K562 (cell line): ENCODE measurements around the gene ZNF343. TPM values are rescaled to one million over a fixed set of nuclear protein-coding genes. Genes with fewer than 3 reads are reported as not detected.
A peak's percentile ranks its signal among the peaks of the same experiment; 100 is the strongest.

Experiments used
- FOXO4 ChIP-seq: fragments of 450-650 bp; formaldehyde crosslinking; IDR thresholded peaks from 2 replicates; pipeline ENCODE4 v1.4.0; 2020; ENCODE audit warnings: mild to moderate bottlenecking, moderate library complexity
- GATAD2B ChIP-seq: fragments of 450-650 bp; IDR thresholded peaks from 2 replicates; pipeline ENCODE4 v1.6.1; 2017; ENCODE audit warnings: mild to moderate bottlenecking, borderline replicate concordance
- HCFC1 ChIP-seq: IDR thresholded peaks from 2 replicates; pipeline ENCODE4 v1.6.1; 2012; ENCODE audit warnings: low read depth, low read length, improper control_type of control experiment
- L3MBTL2 ChIP-seq: fragments of 450-650 bp; IDR thresholded peaks from 2 replicates; pipeline ENCODE4 v1.6.1; 2016; ENCODE audit warnings: mild to moderate bottlenecking, moderate library complexity
- LARP7 ChIP-seq: fragments of 450-650 bp; IDR thresholded peaks from 2 replicates; pipeline ENCODE4 v1.6.1; 2016
- MAZ ChIP-seq, 2 experiments: fragments of 450-650 bp in 1 of 2; sonication (generic) in 1 of 2; formaldehyde crosslinking; IDR thresholded peaks in 1 of 2; conservative IDR thresholded peaks in 1 of 2; 2 replicates each; pipeline versions ENCODE4 v1.4.0 to v1.5.0; 2020; ENCODE audit warnings: mild to moderate bottlenecking in 1 of 2, missing genetic modification reagents in 1 of 2
- NFE2L1 ChIP-seq: fragments of 450-650 bp; IDR thresholded peaks from 2 replicates; pipeline ENCODE4 v1.6.1; 2016; ENCODE audit warnings: missing genetic modification characterization, low read depth, mild to moderate bottlenecking, missing compliant biosample characterization, moderate library complexity, borderline replicate concordance
- NR2C2 ChIP-seq, 2 experiments: fragments of 200-800 bp in 1 of 2; sonication (Bioruptor generic) in 1 of 2; sonication (generic) in 1 of 2; formaldehyde crosslinking in 1 of 2; IDR thresholded peaks; 2 replicates each; pipeline versions ENCODE4 v1.6.1 to v1.8.0; 2016 to 2022; ENCODE audit warnings: mild to moderate bottlenecking in 1 of 2, missing compliant biosample characterization in 1 of 2, missing genetic modification characterization in 1 of 2, missing genetic modification reagents in 1 of 2
- SETDB1 ChIP-seq: IDR thresholded peaks from one replicate; pipeline ENCODE4 v1.6.1; 2012; ENCODE audit warnings: low read length, control low read depth, inconsistent platforms
- SMARCA4 ChIP-seq: fragments of 450-650 bp; IDR thresholded peaks from 2 replicates; pipeline ENCODE4 v1.6.1; 2016
- TAF9B ChIP-seq: fragments of 450-650 bp; IDR thresholded peaks from 2 replicates; pipeline ENCODE4 v1.6.1; 2018; ENCODE audit warnings: mild to moderate bottlenecking; ENCODE audit not compliant: partially characterized antibody
- THRAP3 ChIP-seq: fragments of 450-650 bp; IDR thresholded peaks from 2 replicates; pipeline ENCODE4 v1.6.1; 2016; ENCODE audit warnings: mild to moderate bottlenecking, inconsistent platforms, borderline replicate concordance
- XRCC5 ChIP-seq: fragments of 200-400 bp; formaldehyde crosslinking; IDR thresholded peaks from 2 replicates; pipeline ENCODE4 v1.6.1; 2017; ENCODE audit warnings: low read depth, mild to moderate bottlenecking, low read length
- ZBTB9 ChIP-seq: fragments of 450-650 bp; formaldehyde crosslinking; IDR thresholded peaks from 2 replicates; pipeline ENCODE4 v1.4.0; 2020; ENCODE audit warnings: mild to moderate bottlenecking, moderate library complexity
- ZKSCAN1 ChIP-seq: fragments of 150-350 bp; IDR thresholded peaks from 2 replicates; pipeline ENCODE4 v1.6.1; 2016; ENCODE audit warnings: low read depth, low read length
- ZNF143 ChIP-seq: sonication (generic); formaldehyde crosslinking; IDR thresholded peaks from 2 replicates; pipeline ENCODE4 v1.9.0; 2022; ENCODE audit warnings: mild to moderate bottlenecking, missing genetic modification reagents
- ZNF274 ChIP-seq: IDR thresholded peaks from 2 replicates; pipeline ENCODE4 v1.6.1; 2011; ENCODE audit warnings: low read depth, mild to moderate bottlenecking, low read length, moderate library complexity, borderline replicate concordance
- ZNF764 ChIP-seq: fragments of 250-450 bp; sonication (Bioruptor Pico); IDR thresholded peaks from 2 replicates; pipeline ENCODE4 v1.4.0; 2020; ENCODE audit warnings: low read depth, mild to moderate bottlenecking, moderate library complexity
- polyA plus RNA-seq, 8 experiments: library from polyadenylated mRNA; depleted of rRNA in 4 of 8; stranded (reverse) in 5 of 8; unstranded in 3 of 8; fragments of >200 nt; fragmentation: Nextera tagmentation in 2 of 8; fragmentation: Illumina TruSeq in 1 of 8; extraction: Ambion mirVana in 2 of 8; extraction: Trizol in 1 of 8; gene quantifications; 2 replicates each; pipeline versions ENCODE4 v1.2.1 to v1.2.3, GENCODE V29; 2011 to 2014; ENCODE audit warnings: inconsistent platforms in 1 of 8, missing spikeins in 1 of 8
- total RNA-seq, 7 experiments: library from RNA; depleted of rRNA in 6 of 7; stranded (reverse); fragments of >200 nt in 6 of 7; fragmentation: Illumina TruSeq in 2 of 7; extraction: Trizol in 2 of 7; gene quantifications; 2 replicates each; pipeline versions ENCODE4 v1.2.1 to v1.2.3, GENCODE V29; 2011 to 2021; ENCODE audit warnings: low replicate concordance in 1 of 7
- TF ChIP-seq, protein P1 (sequence below): fragments of 250-450 bp; sonication (Bioruptor Pico); IDR thresholded peaks from 2 replicates; pipeline ENCODE4 v1.4.0; 2020

The ZNF343 gene
- total and polyA plus RNA-seq, 9 of the 15 experiments (the other 6 are each of a cell fraction or from before 2014, with no cell fraction given), result 1.4 to 9.8 (median 6.4) TPM

- TF ChIP-seq NR2C2 (CRISPR knock-in tag; IDR thresholded peaks at IDR 0.05) (peak; percentile 60; the same call in 1 of the 2 replicates), NR2C2 (tag; IDR thresholded peaks at IDR 0.05) (peak; percentile 74; the same call in 1 of the 2 replicates), HCFC1 (peak; percentile 83), XRCC5 (peak; percentile 61; the same call in 1 of the 2 replicates), NFE2L1 (tag) (no peak), SETDB1 (peak; percentile 85), ZBTB9 (CRISPR knock-in tag) (no peak), ZNF274 (no peak), SMARCA4 (peak; percentile 32; the same call in 1 of the 2 replicates), LARP7 (peak; percentile 83), ZNF143 (CRISPR knock-in tag) (peak; percentile 56; the same call in 1 of the 2 replicates), ZNF764 (no peak; the same call in 1 of the 2 replicates), ZKSCAN1 (peak; percentile 59; the same call in 1 of the 2 replicates), GATAD2B (peak; percentile 74; the same call in 1 of the 2 replicates), TAF9B (peak; percentile 98), L3MBTL2 (peak; percentile 85), FOXO4 (CRISPR knock-in tag) (no peak), THRAP3 (0 out of 2 replicates have a peak, but pooled peaks have one; percentile 40), MAZ (CRISPR knock-in tag; conservative IDR thresholded peaks at IDR 0.05 in 1 of 2, IDR thresholded peaks at IDR 0.05 in 1 of 2) (peak; percentile 51 to 75; a peak in 3 of 4 replicates)
- TF ChIP-seq, protein P1, sequence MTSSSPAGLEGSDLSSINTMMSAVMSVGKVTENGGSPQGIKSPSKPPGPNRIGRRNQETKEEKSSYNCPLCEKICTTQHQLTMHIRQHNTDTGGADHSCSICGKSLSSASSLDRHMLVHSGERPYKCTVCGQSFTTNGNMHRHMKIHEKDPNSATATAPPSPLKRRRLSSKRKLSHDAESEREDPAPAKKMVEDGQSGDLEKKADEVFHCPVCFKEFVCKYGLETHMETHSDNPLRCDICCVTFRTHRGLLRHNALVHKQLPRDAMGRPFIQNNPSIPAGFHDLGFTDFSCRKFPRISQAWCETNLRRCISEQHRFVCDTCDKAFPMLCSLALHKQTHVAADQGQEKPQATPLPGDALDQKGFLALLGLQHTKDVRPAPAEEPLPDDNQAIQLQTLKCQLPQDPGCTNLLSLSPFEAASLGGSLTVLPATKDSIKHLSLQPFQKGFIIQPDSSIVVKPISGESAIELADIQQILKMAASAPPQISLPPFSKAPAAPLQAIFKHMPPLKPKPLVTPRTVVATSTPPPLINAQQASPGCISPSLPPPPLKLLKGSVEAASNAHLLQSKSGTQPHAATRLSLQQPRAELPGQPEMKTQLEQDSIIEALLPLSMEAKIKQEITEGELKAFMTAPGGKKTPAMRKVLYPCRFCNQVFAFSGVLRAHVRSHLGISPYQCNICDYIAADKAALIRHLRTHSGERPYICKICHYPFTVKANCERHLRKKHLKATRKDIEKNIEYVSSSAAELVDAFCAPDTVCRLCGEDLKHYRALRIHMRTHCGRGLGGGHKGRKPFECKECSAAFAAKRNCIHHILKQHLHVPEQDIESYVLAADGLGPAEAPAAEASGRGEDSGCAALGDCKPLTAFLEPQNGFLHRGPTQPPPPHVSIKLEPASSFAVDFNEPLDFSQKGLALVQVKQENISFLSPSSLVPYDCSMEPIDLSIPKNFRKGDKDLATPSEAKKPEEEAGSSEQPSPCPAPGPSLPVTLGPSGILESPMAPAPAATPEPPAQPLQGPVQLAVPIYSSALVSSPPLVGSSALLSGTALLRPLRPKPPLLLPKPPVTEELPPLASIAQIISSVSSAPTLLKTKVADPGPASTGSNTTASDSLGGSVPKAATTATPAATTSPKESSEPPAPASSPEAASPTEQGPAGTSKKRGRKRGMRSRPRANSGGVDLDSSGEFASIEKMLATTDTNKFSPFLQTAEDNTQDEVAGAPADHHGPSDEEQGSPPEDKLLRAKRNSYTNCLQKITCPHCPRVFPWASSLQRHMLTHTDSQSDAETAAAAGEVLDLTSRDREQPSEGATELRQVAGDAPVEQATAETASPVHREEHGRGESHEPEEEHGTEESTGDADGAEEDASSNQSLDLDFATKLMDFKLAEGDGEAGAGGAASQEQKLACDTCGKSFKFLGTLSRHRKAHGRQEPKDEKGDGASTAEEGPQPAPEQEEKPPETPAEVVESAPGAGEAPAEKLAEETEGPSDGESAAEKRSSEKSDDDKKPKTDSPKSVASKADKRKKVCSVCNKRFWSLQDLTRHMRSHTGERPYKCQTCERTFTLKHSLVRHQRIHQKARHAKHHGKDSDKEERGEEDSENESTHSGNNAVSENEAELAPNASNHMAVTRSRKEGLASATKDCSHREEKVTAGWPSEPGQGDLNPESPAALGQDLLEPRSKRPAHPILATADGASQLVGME, result no peak
These were observed 38.1 kb downstream of the ZNF343 start, which contains the start of gene SNRPB (continued) for GRCh38 chr20:2470423-2471193.
